Measurements from ENCODE around the gene ATG9B. TPM values are rescaled to one million over a fixed set of nuclear protein-coding genes. Genes with fewer than 3 reads are reported as not detected.
A peak's percentile ranks its signal among the peaks of the same experiment; 100 is the strongest.

ATG9B gene
- total and polyA plus RNA-seq, 9 of the 15 experiments (the other 6 are each of a cell fraction or from before 2014, with no cell fraction given), result 0.29 to 8.0 (median 2.1) TPM

DNA sequence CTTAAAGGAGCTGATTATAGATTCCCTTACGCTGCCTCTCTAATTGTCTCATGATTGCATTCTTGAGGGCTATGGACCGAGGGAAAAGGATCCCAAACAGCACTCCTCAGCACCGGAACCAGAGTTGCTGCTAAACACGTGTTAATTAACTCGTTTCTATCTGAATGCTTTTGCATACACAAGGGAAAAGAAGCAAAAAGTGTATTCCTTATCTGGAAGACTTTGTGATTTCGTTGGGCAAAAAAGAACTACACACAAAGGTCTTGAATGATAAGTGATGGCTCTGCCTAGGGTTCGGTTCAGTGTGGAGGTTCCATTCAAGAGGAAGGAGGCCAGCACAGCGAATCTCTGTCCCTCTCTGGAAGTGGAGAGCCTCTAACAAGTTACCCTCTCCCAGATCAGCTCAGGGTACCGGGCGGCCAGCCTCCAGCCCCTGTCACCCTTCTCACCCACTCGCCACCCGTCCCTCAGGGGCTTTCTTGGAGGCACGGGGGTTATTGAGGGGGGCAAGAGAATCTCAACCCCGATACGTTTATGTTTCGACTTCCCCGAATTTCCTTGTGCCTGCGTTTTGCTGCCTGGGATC is 34.6 kb upstream of the ATG9B start (continued):
- TF ChIP-seq, protein P1, sequence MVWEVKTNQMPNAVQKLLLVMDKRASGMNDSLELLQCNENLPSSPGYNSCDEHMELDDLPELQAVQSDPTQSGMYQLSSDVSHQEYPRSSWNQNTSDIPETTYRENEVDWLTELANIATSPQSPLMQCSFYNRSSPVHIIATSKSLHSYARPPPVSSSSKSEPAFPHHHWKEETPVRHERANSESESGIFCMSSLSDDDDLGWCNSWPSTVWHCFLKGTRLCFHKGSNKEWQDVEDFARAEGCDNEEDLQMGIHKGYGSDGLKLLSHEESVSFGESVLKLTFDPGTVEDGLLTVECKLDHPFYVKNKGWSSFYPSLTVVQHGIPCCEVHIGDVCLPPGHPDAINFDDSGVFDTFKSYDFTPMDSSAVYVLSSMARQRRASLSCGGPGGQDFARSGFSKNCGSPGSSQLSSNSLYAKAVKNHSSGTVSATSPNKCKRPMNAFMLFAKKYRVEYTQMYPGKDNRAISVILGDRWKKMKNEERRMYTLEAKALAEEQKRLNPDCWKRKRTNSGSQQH (CRISPR knock-in tag; IDR thresholded peaks at IDR 0.05), result peak; percentile 76; the same call in 1 of the 2 replicates
- TF ChIP-seq HMG20B (CRISPR knock-in tag; IDR thresholded peaks at IDR 0.05) (peak; percentile 60; the same call in 1 of the 2 replicates), KDM2B (CRISPR knock-in tag; IDR thresholded peaks at IDR 0.05) (peak; percentile 51; the same call in 1 of the 2 replicates), ZBTB8A (IDR thresholded peaks at IDR 0.05; ENCODE audit: partially characterized antibody) (no peak), LARP7 (IDR thresholded peaks at IDR 0.05) (no peak), POLR3G (IDR thresholded peaks at IDR 0.05; ENCODE audit: extremely low read depth, insufficient read length, insufficient replicate concordance) (no peak), ETV1 (tag; conservative IDR thresholded peaks at IDR 0.05; ENCODE audit: low read depth) (peak; percentile 58)
- TF ChIP-seq, protein P2, sequence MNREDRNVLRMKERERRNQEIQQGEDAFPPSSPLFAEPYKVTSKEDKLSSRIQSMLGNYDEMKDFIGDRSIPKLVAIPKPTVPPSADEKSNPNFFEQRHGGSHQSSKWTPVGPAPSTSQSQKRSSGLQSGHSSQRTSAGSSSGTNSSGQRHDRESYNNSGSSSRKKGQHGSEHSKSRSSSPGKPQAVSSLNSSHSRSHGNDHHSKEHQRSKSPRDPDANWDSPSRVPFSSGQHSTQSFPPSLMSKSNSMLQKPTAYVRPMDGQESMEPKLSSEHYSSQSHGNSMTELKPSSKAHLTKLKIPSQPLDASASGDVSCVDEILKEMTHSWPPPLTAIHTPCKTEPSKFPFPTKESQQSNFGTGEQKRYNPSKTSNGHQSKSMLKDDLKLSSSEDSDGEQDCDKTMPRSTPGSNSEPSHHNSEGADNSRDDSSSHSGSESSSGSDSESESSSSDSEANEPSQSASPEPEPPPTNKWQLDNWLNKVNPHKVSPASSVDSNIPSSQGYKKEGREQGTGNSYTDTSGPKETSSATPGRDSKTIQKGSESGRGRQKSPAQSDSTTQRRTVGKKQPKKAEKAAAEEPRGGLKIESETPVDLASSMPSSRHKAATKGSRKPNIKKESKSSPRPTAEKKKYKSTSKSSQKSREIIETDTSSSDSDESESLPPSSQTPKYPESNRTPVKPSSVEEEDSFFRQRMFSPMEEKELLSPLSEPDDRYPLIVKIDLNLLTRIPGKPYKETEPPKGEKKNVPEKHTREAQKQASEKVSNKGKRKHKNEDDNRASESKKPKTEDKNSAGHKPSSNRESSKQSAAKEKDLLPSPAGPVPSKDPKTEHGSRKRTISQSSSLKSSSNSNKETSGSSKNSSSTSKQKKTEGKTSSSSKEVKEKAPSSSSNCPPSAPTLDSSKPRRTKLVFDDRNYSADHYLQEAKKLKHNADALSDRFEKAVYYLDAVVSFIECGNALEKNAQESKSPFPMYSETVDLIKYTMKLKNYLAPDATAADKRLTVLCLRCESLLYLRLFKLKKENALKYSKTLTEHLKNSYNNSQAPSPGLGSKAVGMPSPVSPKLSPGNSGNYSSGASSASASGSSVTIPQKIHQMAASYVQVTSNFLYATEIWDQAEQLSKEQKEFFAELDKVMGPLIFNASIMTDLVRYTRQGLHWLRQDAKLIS (CRISPR knock-in tag; IDR thresholded peaks at IDR 0.05), result peak; percentile 63; the same call in 1 of the 2 replicates
- TF ChIP-seq, protein P3, sequence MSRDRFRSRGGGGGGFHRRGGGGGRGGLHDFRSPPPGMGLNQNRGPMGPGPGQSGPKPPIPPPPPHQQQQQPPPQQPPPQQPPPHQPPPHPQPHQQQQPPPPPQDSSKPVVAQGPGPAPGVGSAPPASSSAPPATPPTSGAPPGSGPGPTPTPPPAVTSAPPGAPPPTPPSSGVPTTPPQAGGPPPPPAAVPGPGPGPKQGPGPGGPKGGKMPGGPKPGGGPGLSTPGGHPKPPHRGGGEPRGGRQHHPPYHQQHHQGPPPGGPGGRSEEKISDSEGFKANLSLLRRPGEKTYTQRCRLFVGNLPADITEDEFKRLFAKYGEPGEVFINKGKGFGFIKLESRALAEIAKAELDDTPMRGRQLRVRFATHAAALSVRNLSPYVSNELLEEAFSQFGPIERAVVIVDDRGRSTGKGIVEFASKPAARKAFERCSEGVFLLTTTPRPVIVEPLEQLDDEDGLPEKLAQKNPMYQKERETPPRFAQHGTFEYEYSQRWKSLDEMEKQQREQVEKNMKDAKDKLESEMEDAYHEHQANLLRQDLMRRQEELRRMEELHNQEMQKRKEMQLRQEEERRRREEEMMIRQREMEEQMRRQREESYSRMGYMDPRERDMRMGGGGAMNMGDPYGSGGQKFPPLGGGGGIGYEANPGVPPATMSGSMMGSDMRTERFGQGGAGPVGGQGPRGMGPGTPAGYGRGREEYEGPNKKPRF (IDR thresholded peaks at IDR 0.05; ENCODE audit: low read depth, low read length), result no peak
- TF ChIP-seq, protein P4, sequence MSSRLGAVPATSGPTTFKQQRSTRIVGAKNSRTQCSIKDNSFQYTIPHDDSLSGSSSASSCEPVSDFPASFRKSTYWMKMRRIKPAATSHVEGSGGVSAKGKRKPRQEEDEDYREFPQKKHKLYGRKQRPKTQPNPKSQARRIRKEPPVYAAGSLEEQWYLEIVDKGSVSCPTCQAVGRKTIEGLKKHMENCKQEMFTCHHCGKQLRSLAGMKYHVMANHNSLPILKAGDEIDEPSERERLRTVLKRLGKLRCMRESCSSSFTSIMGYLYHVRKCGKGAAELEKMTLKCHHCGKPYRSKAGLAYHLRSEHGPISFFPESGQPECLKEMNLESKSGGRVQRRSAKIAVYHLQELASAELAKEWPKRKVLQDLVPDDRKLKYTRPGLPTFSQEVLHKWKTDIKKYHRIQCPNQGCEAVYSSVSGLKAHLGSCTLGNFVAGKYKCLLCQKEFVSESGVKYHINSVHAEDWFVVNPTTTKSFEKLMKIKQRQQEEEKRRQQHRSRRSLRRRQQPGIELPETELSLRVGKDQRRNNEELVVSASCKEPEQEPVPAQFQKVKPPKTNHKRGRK (tag; IDR thresholded peaks at IDR 0.05), result no peak
- TF ChIP-seq, protein P5, sequence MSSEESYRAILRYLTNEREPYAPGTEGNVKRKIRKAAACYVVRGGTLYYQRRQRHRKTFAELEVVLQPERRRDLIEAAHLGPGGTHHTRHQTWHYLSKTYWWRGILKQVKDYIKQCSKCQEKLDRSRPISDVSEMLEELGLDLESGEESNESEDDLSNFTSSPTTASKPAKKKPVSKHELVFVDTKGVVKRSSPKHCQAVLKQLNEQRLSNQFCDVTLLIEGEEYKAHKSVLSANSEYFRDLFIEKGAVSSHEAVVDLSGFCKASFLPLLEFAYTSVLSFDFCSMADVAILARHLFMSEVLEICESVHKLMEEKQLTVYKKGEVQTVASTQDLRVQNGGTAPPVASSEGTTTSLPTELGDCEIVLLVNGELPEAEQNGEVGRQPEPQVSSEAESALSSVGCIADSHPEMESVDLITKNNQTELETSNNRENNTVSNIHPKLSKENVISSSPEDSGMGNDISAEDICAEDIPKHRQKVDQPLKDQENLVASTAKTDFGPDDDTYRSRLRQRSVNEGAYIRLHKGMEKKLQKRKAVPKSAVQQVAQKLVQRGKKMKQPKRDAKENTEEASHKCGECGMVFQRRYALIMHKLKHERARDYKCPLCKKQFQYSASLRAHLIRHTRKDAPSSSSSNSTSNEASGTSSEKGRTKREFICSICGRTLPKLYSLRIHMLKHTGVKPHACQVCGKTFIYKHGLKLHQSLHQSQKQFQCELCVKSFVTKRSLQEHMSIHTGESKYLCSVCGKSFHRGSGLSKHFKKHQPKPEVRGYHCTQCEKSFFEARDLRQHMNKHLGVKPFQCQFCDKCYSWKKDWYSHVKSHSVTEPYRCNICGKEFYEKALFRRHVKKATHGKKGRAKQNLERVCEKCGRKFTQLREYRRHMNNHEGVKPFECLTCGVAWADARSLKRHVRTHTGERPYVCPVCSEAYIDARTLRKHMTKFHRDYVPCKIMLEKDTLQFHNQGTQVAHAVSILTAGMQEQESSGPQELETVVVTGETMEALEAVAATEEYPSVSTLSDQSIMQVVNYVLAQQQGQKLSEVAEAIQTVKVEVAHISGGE (CRISPR knock-in tag; IDR thresholded peaks at IDR 0.05), result no peak
